ENCODE results near the gene NCBP3. TPM values are rescaled to one million over a fixed set of nuclear protein-coding genes. Genes with fewer than 3 reads are reported as not detected.

The NCBP3 gene
- total and polyA plus RNA-seq, 11 donors = 10.4 to 26.4 (median 20.2) TPM

- H3K27ac ChIP-seq = no peak overlapping the region
- intact Hi-C loops (cut with DNase I) = loop anchor here in 2 of 10 donors (5.0 to 10.0 kb wide), 2 partner anchors 89 to 91 kb away; no protein-coding TSS in a partner anchor
Measured at GRCh38 chr17:3826191-3826590, 19.9 kb downstream of the NCBP3 start.

GRCh38 chr17:3821101-3821500 is 24.9 kb downstream of the NCBP3 start:
- Histone ChIP-seq H3K36me3 (peaks cover 6 to 100% (median 99%) of the 10 kb centered on the region in 9 donors), H3K27ac (no peak overlapping the region), H3K4me1 (peaks cover 0 to 9% (median 0%) of the 10 kb centered on the region in 12 donors), H3K27me3 (no peaks in the 10 kb centered on the region), H3K9me3 (no peaks in the 10 kb centered on the region), H3K4me3 (no peak overlapping the region)
- no peak for TF ChIP-seq CTCF (IDR thresholded peaks at IDR 0.05)
- no peak for TF ChIP-seq POLR2A (IDR thresholded peaks at IDR 0.05)
- intact Hi-C loops (cut with DNase I) = loop anchor here in 1 of 10 donors (10.0 kb wide), 1 partner anchor 86 kb away; no protein-coding TSS in a partner anchor
- WGBS, 4 donors = 85 to 91% (median 90%) methylated on average over 9 of the region's 9 CpGs
- ATAC-seq = no peak
- no peak for DNase-seq

More at GRCh38 chr17:3826191-3826590, 19.9 kb downstream of the NCBP3 start:
- 88 to 93% (median 92%) methylated on average over 4 of the region's 4 CpGs for WGBS, 4 donors
- H3K4me1 ChIP-seq = peaks cover 0 to 22% (median 15%) of the 10 kb centered on the region in 12 donors
- no peaks in the 10 kb centered on the region for H3K9me3 ChIP-seq
- TF ChIP-seq POLR2A (IDR thresholded peaks at IDR 0.05) (no peak), CTCF (IDR thresholded peaks at IDR 0.05) (no peak)
- ATAC-seq = no peak
- no peaks in the 10 kb centered on the region for H3K27me3 ChIP-seq
- H3K4me3 ChIP-seq = no peak overlapping the region
- DNase-seq = no peak
- peaks cover 3 to 97% (median 90%) of the 10 kb centered on the region in 9 donors for H3K36me3 ChIP-seq

- no peaks in the 10 kb centered on the region for H3K9me3 ChIP-seq
- peak overlapping the region in 4 of 12 donors; percentile 54 to 72 (median 60) for H3K27ac ChIP-seq
- TF ChIP-seq CTCF (IDR thresholded peaks at IDR 0.05) (no peak), POLR2A (IDR thresholded peaks at IDR 0.05) (no peak)
- peaks cover 0 to 9% (median 0%) of the 10 kb centered on the region in 12 donors for H3K4me1 ChIP-seq
- 53 to 70% (median 60%) methylated on average over 6 of the region's 6 CpGs for WGBS, 4 donors
- intact Hi-C loops (cut with DNase I) = loop anchor here in 1 of 10 donors (10.0 kb wide), 1 partner anchor 84 kb away; no protein-coding TSS in a partner anchor
- no peaks in the 10 kb centered on the region for H3K27me3 ChIP-seq
- DNase-seq (no peak), ATAC-seq (peak; percentile 56 to 93 (median 81))
- H3K36me3 ChIP-seq = peaks cover 6 to 100% (median 99%) of the 10 kb centered on the region in 9 donors
- no peak overlapping the region for H3K4me3 ChIP-seq
Measured at GRCh38 chr17:3818786-3819185, 27.3 kb downstream of the NCBP3 start.

GRCh38 chr17:3817851-3818605 is 28.0 kb downstream of the NCBP3 start:
- intact Hi-C loops (cut with DNase I) = loop anchor here in 1 of 10 donors (10.0 kb wide), 1 partner anchor 83 kb away; no protein-coding TSS in a partner anchor
- ATAC-seq = no peak

More at GRCh38 chr17:3817851-3818605, 28.0 kb downstream of the NCBP3 start:
- TF ChIP-seq CTCF (IDR thresholded peaks at IDR 0.05) = no peak
- TF ChIP-seq POLR2A (IDR thresholded peaks at IDR 0.05) = no peak
- DNase-seq = no peak
- Histone ChIP-seq H3K27me3 (no peaks in the 10 kb centered on the region), H3K4me1 (peaks cover 0 to 9% (median 0%) of the 10 kb centered on the region in 12 donors), H3K36me3 (peaks cover 6 to 100% (median 99%) of the 10 kb centered on the region in 9 donors), H3K27ac (peak overlapping the region in 4 of 12 donors; percentile 49 to 64 (median 56)), H3K9me3 (no peaks in the 10 kb centered on the region), H3K4me3 (no peak overlapping the region)
- 91 to 93% (median 91%) methylated on average over 12 of the region's 12 CpGs for WGBS, 4 donors
